ENCODE data around the gene NTNG1. TPM values are rescaled to one million over a fixed set of nuclear protein-coding genes. Genes with fewer than 3 reads are reported as not detected.
A peak's percentile ranks its signal among the peaks of the same experiment; 100 is the strongest.
"Not testable (repeated sequence)": the region's sequence is repeated elsewhere in the genome, so short reads cannot be mapped to it uniquely, and the experiment has no call there.

The NTNG1 gene
- 1 to 10 TPM; 1.6 to 1.9 TPM for total RNA-seq

GRCh38 chr1:107140703-107141490 is at the start of gene NTNG1:
Gene NTNG1, plus strand, starts transcription at chr1:107141039.
- Mint-ChIP-seq H3K9me3 (no peaks in the 10 kb centered on the region), H3K36me3 (no peaks in the 10 kb centered on the region), H3K4me3 (peak within 1 kb of the TSS; percentile 81), H3K27me3 (peaks cover 53% of the 10 kb centered on the region), H3K4me1 (peaks cover 22% of the 10 kb centered on the region), H3K27ac (peak within 1 kb of the TSS; percentile 42)
- peak; percentile 32 for DNase-seq

GRCh38 chr1:107091418-107091817 is 49.4 kb upstream of the NTNG1 start:
- Mint-ChIP-seq H3K36me3 (no peaks in the 10 kb centered on the region), H3K4me3 (no peak overlapping the region), H3K4me1 (peaks cover 5% of the 10 kb centered on the region), H3K9me3 (no peaks in the 10 kb centered on the region), H3K27me3 (peaks cover 5% of the 10 kb centered on the region), H3K27ac (no peak overlapping the region)
- DNase-seq, result no peak

- not testable (repeated sequence) for H3K27me3 Mint-ChIP-seq, H3K4me3 Mint-ChIP-seq, H3K4me1 Mint-ChIP-seq, DNase-seq, H3K9me3 Mint-ChIP-seq, H3K36me3 Mint-ChIP-seq, H3K27ac Mint-ChIP-seq
These were observed 47.4 kb upstream of the NTNG1 start for GRCh38 chr1:107093395-107093794.

GRCh38 chr1:107095647-107096046 is 45.2 kb upstream of the NTNG1 start:
- no peak overlapping the region for H3K4me3 Mint-ChIP-seq
- DNase-seq, result no peak
- H3K9me3 Mint-ChIP-seq, result no peaks in the 10 kb centered on the region
- no peak overlapping the region for H3K27ac Mint-ChIP-seq
- no peaks in the 10 kb centered on the region for H3K27me3 Mint-ChIP-seq
- H3K4me1 Mint-ChIP-seq, result peaks cover 5% of the 10 kb centered on the region
- peaks cover 1% of the 10 kb centered on the region for H3K36me3 Mint-ChIP-seq

GRCh38 chr1:107096690-107097089 is 44.1 kb upstream of the NTNG1 start:
- Mint-ChIP-seq H3K27me3 (no peaks in the 10 kb centered on the region), H3K4me3 (no peak overlapping the region)
- DNase-seq, result no peak

GRCh38 chr1:107098961-107099360 is 41.9 kb upstream of the NTNG1 start:
- no peak overlapping the region for H3K4me3 Mint-ChIP-seq
- DNase-seq, result no peak
- no peaks in the 10 kb centered on the region for H3K9me3 Mint-ChIP-seq
- peaks cover 1% of the 10 kb centered on the region for H3K36me3 Mint-ChIP-seq
- H3K4me1 Mint-ChIP-seq, result no peaks in the 10 kb centered on the region
- no peak overlapping the region for H3K27ac Mint-ChIP-seq
- no peaks in the 10 kb centered on the region for H3K27me3 Mint-ChIP-seq

More at GRCh38 chr1:107096690-107097089, 44.1 kb upstream of the NTNG1 start:
- H3K9me3 Mint-ChIP-seq, result no peaks in the 10 kb centered on the region
- H3K27ac Mint-ChIP-seq, result no peak overlapping the region
- peaks cover 5% of the 10 kb centered on the region for H3K4me1 Mint-ChIP-seq
- H3K36me3 Mint-ChIP-seq, result peaks cover 1% of the 10 kb centered on the region

- peaks cover 1% of the 10 kb centered on the region for H3K36me3 Mint-ChIP-seq
- no peaks in the 10 kb centered on the region for H3K9me3 Mint-ChIP-seq
- DNase-seq, result no peak
- H3K27ac Mint-ChIP-seq, result no peak overlapping the region
- no peak overlapping the region for H3K4me3 Mint-ChIP-seq
- H3K4me1 Mint-ChIP-seq, result no peaks in the 10 kb centered on the region
- H3K27me3 Mint-ChIP-seq, result no peaks in the 10 kb centered on the region
These were observed 40.4 kb upstream of the NTNG1 start for GRCh38 chr1:107100331-107100984.

GRCh38 chr1:107105914-107106313 is 34.9 kb upstream of the NTNG1 start:
- Mint-ChIP-seq H3K27me3 (no peaks in the 10 kb centered on the region), H3K4me1 (peaks cover 2% of the 10 kb centered on the region), H3K9me3 (no peaks in the 10 kb centered on the region), H3K27ac (peak overlapping the region; percentile 10), H3K4me3 (no peak overlapping the region), H3K36me3 (no peaks in the 10 kb centered on the region)
- DNase-seq, result no peak

GRCh38 chr1:107110326-107110725 is 30.5 kb upstream of the NTNG1 start:
- H3K4me3 Mint-ChIP-seq, result no peak overlapping the region
- H3K36me3 Mint-ChIP-seq, result no peaks in the 10 kb centered on the region
- H3K9me3 Mint-ChIP-seq, result no peaks in the 10 kb centered on the region
- DNase-seq, result no peak
- H3K27me3 Mint-ChIP-seq, result peaks cover 7% of the 10 kb centered on the region
- peaks cover 2% of the 10 kb centered on the region for H3K4me1 Mint-ChIP-seq
- no peak overlapping the region for H3K27ac Mint-ChIP-seq

- Mint-ChIP-seq H3K27me3 (peaks cover 22% of the 10 kb centered on the region), H3K4me3 (no peak overlapping the region), H3K27ac (no peak overlapping the region), H3K36me3 (no peaks in the 10 kb centered on the region), H3K4me1 (no peaks in the 10 kb centered on the region), H3K9me3 (no peaks in the 10 kb centered on the region)
- no peak for DNase-seq
These were observed 24.5 kb upstream of the NTNG1 start for GRCh38 chr1:107116306-107116790.

- DNase-seq, result no peak
- Mint-ChIP-seq H3K9me3 (no peaks in the 10 kb centered on the region), H3K4me1 (no peaks in the 10 kb centered on the region), H3K36me3 (no peaks in the 10 kb centered on the region), H3K4me3 (no peak overlapping the region), H3K27me3 (peaks cover 15% of the 10 kb centered on the region), H3K27ac (no peak overlapping the region)
These were observed 18.6 kb upstream of the NTNG1 start for GRCh38 chr1:107122225-107122624.

GRCh38 chr1:107123741-107124140 is 17.1 kb upstream of the NTNG1 start:
- no peak for DNase-seq
- Mint-ChIP-seq H3K27me3 (peaks cover 18% of the 10 kb centered on the region), H3K36me3 (no peaks in the 10 kb centered on the region), H3K4me3 (no peak overlapping the region), H3K27ac (no peak overlapping the region), H3K9me3 (no peaks in the 10 kb centered on the region), H3K4me1 (no peaks in the 10 kb centered on the region)

GRCh38 chr1:107124694-107125093 is 16.1 kb upstream of the NTNG1 start:
- Mint-ChIP-seq H3K27ac (no peak overlapping the region), H3K4me1 (no peaks in the 10 kb centered on the region), H3K9me3 (no peaks in the 10 kb centered on the region), H3K27me3 (peaks cover 19% of the 10 kb centered on the region), H3K4me3 (no peak overlapping the region), H3K36me3 (no peaks in the 10 kb centered on the region)
- no peak for DNase-seq

- Mint-ChIP-seq H3K4me1 (peaks cover 8% of the 10 kb centered on the region), H3K36me3 (no peaks in the 10 kb centered on the region), H3K27ac (no peak overlapping the region), H3K27me3 (peaks cover 38% of the 10 kb centered on the region), H3K4me3 (no peak overlapping the region), H3K9me3 (no peaks in the 10 kb centered on the region)
- no peak for DNase-seq
These were observed 8.6 kb upstream of the NTNG1 start for GRCh38 chr1:107132195-107132594.

GRCh38 chr1:107132780-107133179 is 8.1 kb upstream of the NTNG1 start:
- no peak overlapping the region for H3K4me3 Mint-ChIP-seq
- no peak overlapping the region for H3K27ac Mint-ChIP-seq

GRCh38 chr1:107135463-107135862 is 5.4 kb upstream of the NTNG1 start:
- Mint-ChIP-seq H3K36me3 (no peaks in the 10 kb centered on the region), H3K27me3 (peaks cover 49% of the 10 kb centered on the region), H3K27ac (no peak overlapping the region), H3K4me1 (peaks cover 24% of the 10 kb centered on the region), H3K4me3 (no peak overlapping the region), H3K9me3 (no peaks in the 10 kb centered on the region)
- DNase-seq, result no peak

More at GRCh38 chr1:107132780-107133179, 8.1 kb upstream of the NTNG1 start:
- Mint-ChIP-seq H3K36me3 (no peaks in the 10 kb centered on the region), H3K9me3 (no peaks in the 10 kb centered on the region), H3K4me1 (peaks cover 8% of the 10 kb centered on the region), H3K27me3 (peaks cover 40% of the 10 kb centered on the region)
- no peak for DNase-seq

Measured in activated naive CD8-positive, alpha-beta T cell treated with anti-CD3 and anti-CD28 coated beads for 36 hours (primary cell).